Bronchial epithelial cell (primary cell): Measurements from ENCODE around the gene BRPF1. TPM values are rescaled to one million over a fixed set of nuclear protein-coding genes. Genes with fewer than 3 reads are reported as not detected.
A peak's percentile ranks its signal among the peaks of the same experiment; 100 is the strongest.

Experiments used
- DNase-seq: peaks from one replicate; pipeline ENCODE4 v3.0.0-alpha.2; 2010; ENCODE audit warnings: low read depth
- FAIRE-seq: peaks from 2 replicates; lab custom pipeline; 2011; peaks lifted over from hg19 to GRCh38; lab: Jason Lieb, UNC
- H3K27me3 ChIP-seq: 2 replicates; pipeline ENCODE4 v1.5.1; 2011; ENCODE audit warnings: low read length; ENCODE audit not compliant: control insufficient read depth, insufficient read depth
- H3K36me3 ChIP-seq: 2 replicates; pipeline ENCODE4 v1.5.1; 2011; ENCODE audit warnings: low read length; ENCODE audit not compliant: control insufficient read depth, insufficient read depth
- H3K4me3 ChIP-seq: 2 replicates; pipeline ENCODE4 v1.5.1; 2011; ENCODE audit warnings: mild to moderate bottlenecking, low read depth, low read length, control low read depth
- CTCF ChIP-seq: IDR thresholded peaks from 2 replicates; pipeline ENCODE4 v1.5.1; 2011; ENCODE audit warnings: mild to moderate bottlenecking, moderate library complexity, low read length, control low read depth, inconsistent platforms; ENCODE audit not compliant: insufficient read depth, severe bottlenecking
- total RNA-seq: library from RNA; depleted of rRNA; stranded (reverse); fragments of >200 nt; gene quantifications from 2 replicates; pipeline ENCODE4 v1.2.1, GENCODE V29; 2014

BRPF1 gene
- total RNA-seq, 1 donor from 2014 or later, result 14.0 TPM

- FAIRE-seq (no peak), DNase-seq (peak; percentile 78)
- Histone ChIP-seq H3K4me3 (no peak overlapping the region), H3K27me3 (peaks cover 2% of the 10 kb centered on the region), H3K36me3 (no peaks in the 10 kb centered on the region)
- peak; percentile 90 for TF ChIP-seq CTCF
Observed at GRCh38 chr3:9715764-9716437, 15.6 kb upstream of the BRPF1 start.

GRCh38 chr3:9716801-9717555 is 14.6 kb upstream of the BRPF1 start:
- H3K27me3 ChIP-seq, result peaks cover 2% of the 10 kb centered on the region
- H3K36me3 ChIP-seq, result no peaks in the 10 kb centered on the region

GRCh38 chr3:9717563-9717962 is 14.0 kb upstream of the BRPF1 start:
- no peak for TF ChIP-seq CTCF
- H3K27me3 ChIP-seq, result no peaks in the 10 kb centered on the region
- H3K36me3 ChIP-seq, result no peaks in the 10 kb centered on the region
- DNase-seq (no peak), FAIRE-seq (no peak)
- H3K4me3 ChIP-seq, result no peak overlapping the region

More at GRCh38 chr3:9716801-9717555, 14.6 kb upstream of the BRPF1 start:
- FAIRE-seq (no peak), DNase-seq (no peak)
- no peak overlapping the region for H3K4me3 ChIP-seq
- TF ChIP-seq CTCF, result no peak

DNA sequence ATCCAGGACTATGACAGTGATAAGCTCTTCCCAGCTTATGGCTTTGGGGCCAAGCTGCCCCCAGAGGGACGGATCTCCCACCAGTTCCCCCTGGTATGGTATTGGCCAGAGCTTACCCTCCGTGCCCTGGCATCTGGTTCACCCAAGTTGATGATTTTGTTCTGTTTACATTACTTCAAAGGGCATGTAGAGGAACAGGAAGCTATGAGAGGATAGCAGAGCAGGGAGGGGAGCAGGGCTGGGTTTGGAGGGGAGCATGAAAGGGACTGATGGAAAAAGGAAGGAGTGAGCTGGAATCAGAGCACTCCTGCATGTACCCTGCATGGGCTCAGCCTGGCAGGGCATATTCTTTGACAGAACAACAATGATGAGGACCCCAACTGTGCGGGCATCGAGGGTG is 13.4 kb upstream of the BRPF1 start:
- TF ChIP-seq CTCF, result no peak
- FAIRE-seq, result no peak
- no peaks in the 10 kb centered on the region for H3K27me3 ChIP-seq
- no peaks in the 10 kb centered on the region for H3K36me3 ChIP-seq
- DNase-seq, result no peak
- no peak overlapping the region for H3K4me3 ChIP-seq

GRCh38 chr3:9721015-9721699 is 10.4 kb upstream of the BRPF1 start:
- DNase-seq (no peak), FAIRE-seq (no peak)
- H3K4me3 ChIP-seq, result no peak overlapping the region
- no peaks in the 10 kb centered on the region for H3K36me3 ChIP-seq
- TF ChIP-seq CTCF, result no peak
- H3K27me3 ChIP-seq, result peaks cover 4% of the 10 kb centered on the region
